GM19372 (cell line): ENCODE data around the gene ARHGAP10.
"Not testable (repeated sequence)": the region's sequence is repeated elsewhere in the genome, so short reads cannot be mapped to it uniquely, and the experiment has no call there.

Experiments used
- ATAC-seq: cut with Tn5 transposase; IDR thresholded peaks from one replicate; pipeline ENCODE4 v1.9.1; 2021; ENCODE audit warnings: mild to moderate bottlenecking, low read depth, moderate library complexity; ENCODE audit not compliant: unreplicated experiment

Gene ARHGAP10

GRCh38 chr4:147880511-147880910, 148.6 kb downstream of the ARHGAP10 start:
- ATAC-seq = no peak

DNA sequence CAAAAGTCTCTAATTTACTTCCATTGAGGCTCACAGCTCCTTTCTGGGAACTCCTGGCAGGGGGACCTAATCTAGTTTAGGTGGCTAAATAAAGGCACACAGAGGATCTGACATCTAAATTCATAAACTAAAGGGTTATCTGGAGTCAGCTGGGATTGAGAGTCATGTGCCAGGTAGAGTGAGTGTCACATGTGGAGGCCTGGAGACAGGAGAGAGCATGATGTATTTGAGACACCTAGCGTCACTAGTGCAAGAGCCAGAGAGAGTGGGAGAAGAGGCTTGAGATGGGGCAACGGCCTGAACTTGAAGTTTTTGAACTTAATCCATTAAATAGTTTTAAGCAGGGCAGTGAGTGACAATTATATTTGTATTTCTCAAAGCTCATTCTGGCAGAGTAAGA, 152.6 kb downstream of the ARHGAP10 start:
- ATAC-seq = no peak

DNA sequence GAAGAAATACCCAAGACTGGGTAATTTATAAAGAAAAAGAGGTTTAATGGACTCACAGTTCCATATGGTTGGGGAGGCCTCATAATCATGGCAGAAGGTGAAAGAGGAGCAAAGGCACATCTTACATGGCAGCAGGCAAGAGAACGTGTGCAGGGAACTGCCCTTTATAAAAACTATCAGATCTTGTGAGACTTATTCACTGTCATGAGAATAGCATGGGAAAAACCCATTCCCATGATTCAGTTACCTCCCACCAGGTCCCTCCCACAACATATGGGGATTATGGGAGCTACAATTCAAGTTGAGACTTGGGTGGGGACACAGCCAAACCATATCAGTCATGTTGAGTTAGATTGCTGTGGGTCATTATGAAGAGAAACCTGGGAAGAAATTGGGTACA, 153.3 kb downstream of the ARHGAP10 start:
- ATAC-seq = not testable (repeated sequence)

DNA sequence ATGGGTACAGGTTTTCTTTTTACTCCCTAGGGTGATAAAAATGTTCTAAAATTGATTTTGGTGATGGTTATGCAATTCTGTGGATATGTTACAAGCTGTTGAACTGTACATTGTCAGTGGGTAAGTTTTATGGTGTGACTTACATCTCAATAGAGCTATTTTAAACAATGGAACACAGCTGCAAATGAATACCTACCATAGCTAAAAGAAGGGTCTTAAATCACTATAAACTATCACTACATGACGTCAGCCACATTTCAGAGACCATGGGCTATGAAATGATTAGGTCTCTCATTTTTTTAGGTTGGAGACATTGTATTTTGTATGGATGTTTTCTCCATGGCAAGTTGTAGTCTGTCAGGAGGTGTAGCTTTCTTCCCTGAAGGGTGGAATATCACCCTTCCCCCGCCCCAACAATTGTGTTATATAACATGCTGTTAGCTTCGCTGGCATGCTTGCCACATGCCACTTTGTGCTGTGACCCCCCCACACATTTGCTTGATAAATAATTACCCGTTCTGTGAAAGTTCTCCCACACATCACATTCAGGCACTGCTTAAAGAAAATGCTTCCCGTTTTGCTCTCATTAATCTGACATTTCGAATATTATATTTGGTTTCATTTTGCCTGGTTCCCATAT, 159.7 kb downstream of the ARHGAP10 start:
- no peak for ATAC-seq

GRCh38 chr4:147899512-147899911, 167.6 kb downstream of the ARHGAP10 start:
- no peak for ATAC-seq

DNA sequence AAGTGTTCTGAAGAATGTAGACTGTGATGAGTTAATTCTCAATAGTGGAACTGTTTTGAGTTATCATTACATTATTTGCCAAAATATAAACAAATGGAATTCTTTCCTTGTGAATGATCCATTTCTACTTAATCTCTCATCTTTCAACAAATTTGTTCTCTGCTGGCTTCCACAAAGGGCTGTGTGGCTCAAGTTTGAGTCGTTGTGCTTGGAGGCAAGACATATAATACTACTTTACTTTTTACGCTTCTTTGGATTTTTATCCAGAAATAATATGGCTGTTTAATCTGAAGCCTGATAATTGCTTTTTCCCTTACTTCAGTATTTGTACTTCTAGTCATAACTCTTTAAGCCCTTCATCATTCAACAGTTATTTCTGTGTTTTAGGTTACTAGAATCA, 169.5 kb downstream of the ARHGAP10 start:
- no peak for ATAC-seq

DNA sequence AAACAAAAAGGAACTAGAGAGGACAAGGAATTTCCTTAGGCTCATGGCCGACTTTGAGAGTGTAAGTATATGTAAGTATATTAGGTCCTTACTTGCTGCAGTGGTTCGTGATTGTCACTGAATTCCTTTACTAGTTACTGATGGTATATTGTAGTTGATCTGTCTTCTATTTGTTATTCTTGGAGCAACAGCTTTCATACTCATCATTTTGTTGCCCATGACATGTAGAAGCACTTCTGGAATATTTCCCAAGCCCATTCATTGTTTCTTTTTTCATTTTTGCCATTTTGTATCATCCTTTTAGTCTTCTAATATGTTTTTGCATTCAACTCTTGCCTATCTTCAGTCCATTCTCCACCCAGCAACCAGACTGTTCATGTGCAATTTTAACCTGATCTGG, 170.0 kb downstream of the ARHGAP10 start:
- ATAC-seq = no peak

DNA sequence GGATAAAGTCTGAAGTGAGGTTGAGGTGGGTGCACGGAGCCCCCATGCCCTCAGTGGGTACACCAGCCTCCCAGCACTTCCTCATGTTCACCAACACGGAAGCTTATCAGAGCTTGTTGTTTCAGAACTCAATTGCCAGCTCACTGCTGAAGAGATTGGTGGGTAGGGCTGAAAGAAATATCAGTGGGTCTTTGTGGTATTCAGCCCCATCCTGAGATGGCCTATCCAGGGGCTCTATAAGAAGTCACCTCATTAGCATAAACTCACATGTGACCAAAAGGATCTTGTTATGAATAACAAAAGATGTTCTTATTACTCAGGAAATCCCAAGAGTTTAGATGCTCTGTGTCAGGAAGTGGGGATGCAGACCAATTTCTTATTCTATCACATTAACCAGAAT, 177.3 kb downstream of the ARHGAP10 start:
- ATAC-seq = no peak

GRCh38 chr4:147910315-147910714, 178.4 kb downstream of the ARHGAP10 start:
- ATAC-seq = no peak

- not testable (repeated sequence) for ATAC-seq
These were observed 180.2 kb downstream of the ARHGAP10 start for GRCh38 chr4:147912106-147912505.

DNA sequence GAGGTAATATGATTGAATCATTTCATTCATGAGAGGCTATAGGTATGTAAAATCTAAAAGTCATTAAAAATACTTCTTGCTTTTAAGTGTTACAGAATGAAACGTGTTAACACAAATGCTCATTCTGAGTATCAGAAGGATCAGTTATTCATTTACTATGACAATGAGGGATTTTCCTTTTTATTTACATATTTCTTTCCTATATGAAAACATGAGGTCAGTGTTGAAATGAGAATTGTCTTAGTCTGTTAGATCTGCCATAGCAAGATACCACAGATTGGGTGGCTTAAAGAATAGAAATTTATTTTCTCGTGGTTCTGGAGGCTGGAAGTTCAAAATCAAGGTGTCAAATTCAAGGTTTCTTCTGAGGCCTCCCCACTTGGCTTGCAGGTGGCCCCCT, 181.2 kb downstream of the ARHGAP10 start:
- no peak for ATAC-seq

DNA sequence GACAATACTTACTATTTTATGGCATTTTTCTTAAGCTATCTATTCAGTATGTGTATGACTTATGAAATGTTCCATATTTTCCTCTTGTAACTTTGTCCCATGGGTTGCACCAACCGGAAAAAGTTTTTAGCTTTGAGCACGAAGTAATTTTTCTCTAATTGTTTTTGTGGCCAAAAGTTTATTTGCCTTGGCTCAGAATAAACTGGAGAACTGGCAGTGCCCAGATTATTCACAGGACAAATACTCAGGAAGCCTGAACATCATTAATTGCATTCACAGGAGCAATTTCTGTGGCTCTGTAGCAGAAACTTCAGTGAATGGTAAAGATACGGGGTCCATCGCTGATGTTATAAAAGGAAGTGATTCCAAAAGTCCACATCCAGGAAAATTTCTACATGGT, 184.5 kb downstream of the ARHGAP10 start:
- no peak for ATAC-seq

GRCh38 chr4:147923381-147923780, 191.5 kb downstream of the ARHGAP10 start:
- no peak for ATAC-seq

GRCh38 chr4:147923854-147924253, 192.0 kb downstream of the ARHGAP10 start:
- ATAC-seq = no peak

DNA sequence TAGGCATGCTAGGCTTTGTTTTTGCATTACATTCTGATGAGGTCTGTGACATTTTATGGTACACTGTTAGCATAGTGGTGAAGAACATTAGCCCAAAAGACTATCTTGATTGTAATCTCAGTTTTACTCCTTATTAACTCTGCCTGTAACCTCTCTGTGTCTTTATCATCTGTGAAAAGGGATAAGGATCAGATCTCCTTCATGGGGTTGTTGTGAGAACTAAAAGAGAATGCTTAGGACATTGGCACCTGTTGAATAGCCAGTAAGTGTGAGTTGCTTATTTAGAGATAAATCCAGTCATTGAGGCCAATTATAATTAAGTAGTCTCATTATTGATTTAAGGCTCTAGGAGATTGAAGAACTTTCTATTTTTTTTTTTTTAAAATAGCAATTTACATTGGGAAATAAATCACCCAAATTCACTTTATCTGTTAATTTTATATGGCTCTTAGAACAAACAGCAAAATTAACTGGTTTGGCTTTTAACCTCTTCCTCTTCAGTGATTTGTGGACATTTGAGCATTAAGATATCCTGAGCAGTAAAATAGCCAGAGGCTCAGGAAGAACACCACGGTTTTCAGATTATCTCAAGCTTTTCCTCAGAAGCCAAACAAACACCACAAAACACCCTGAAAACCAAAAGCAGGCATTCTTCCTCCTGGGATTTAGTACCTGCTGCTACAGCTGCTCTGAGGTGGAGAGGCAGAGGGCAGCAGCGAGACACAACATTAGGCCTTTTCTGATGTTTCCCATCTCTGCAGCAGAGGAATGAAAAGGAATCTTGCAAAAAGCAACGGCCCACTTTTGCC, 192.9 kb downstream of the ARHGAP10 start:
- ATAC-seq = no peak

- no peak for ATAC-seq
These were observed 195.7 kb downstream of the ARHGAP10 start for GRCh38 chr4:147927377-147928137.

- no peak for ATAC-seq
These were observed 196.5 kb downstream of the ARHGAP10 start for GRCh38 chr4:147928400-147928799.

DNA sequence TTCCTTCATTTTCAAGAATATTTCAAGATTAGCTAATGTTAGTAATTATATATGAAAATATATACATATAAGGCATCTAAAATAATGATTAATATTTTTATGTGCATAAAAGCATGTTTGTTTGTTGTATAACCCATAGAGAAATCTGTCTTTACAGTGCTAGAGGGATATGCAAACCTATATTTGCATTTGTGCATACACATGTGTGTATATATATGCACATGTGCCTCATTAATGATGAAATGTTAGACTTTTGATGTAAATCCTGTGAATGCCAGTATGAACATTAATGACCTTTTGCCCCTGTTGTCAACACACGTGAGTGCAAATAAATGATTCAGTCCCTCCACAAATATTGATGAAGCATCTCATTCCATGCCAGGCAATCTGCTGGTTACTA, 197.9 kb downstream of the ARHGAP10 start:
- no peak for ATAC-seq

DNA sequence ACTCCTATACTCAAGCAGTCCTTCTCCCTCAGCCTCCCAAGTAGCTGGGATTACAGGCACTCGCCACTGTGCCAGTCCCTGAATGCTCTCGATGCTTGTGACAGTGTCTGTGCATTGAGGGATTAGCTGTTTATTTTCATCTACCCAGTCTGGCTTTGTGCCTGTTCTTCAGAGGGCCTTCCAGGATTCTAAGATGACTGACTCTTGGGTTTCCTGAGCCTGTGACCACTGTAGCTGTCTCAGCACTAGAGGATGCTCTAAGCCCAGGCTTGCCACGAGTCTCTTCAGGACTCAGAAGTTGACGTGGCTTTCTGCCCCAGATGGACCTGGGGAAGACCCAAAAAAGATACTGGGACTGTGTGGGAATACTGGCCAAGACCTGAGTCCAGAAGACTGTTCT, 201.4 kb downstream of the ARHGAP10 start:
- no peak for ATAC-seq

GRCh38 chr4:147933779-147934178, 201.9 kb downstream of the ARHGAP10 start:
- no peak for ATAC-seq

GRCh38 chr4:147938496-147938895, 206.6 kb downstream of the ARHGAP10 start:
- no peak for ATAC-seq
